GM21576 (cell line): ENCODE results near the gene PDE3B.
"Not testable (repeated sequence)": the region's sequence is repeated elsewhere in the genome, so short reads cannot be mapped to it uniquely, and the experiment has no call there.

ENCODE experiments used
- ATAC-seq: cut with Tn5 transposase; IDR thresholded peaks from one replicate; pipeline ENCODE4 v1.9.1; 2021; ENCODE audit warnings: mild to moderate bottlenecking, moderate library complexity; ENCODE audit not compliant: unreplicated experiment

The PDE3B gene

GRCh38 chr11:14673824-14674405 is 30.3 kb downstream of the PDE3B start:
- no peak for ATAC-seq

- ATAC-seq, result no peak
These were observed 32.5 kb downstream of the PDE3B start for GRCh38 chr11:14676068-14676467.

- ATAC-seq, result no peak
These were observed 33.5 kb downstream of the PDE3B start for GRCh38 chr11:14677146-14677545.

GRCh38 chr11:14678350-14678749 is 34.7 kb downstream of the PDE3B start:
- no peak for ATAC-seq

GRCh38 chr11:14679662-14680061 is 36.1 kb downstream of the PDE3B start:
- no peak for ATAC-seq

- not testable (repeated sequence) for ATAC-seq
These were observed 40.8 kb downstream of the PDE3B start for GRCh38 chr11:14684234-14684915.

GRCh38 chr11:14687456-14687855 is 43.9 kb downstream of the PDE3B start:
- no peak for ATAC-seq

GRCh38 chr11:14687943-14688627 is 44.5 kb downstream of the PDE3B start:
- ATAC-seq, result no peak

GRCh38 chr11:14695656-14696055 is 52.1 kb downstream of the PDE3B start:
- not testable (repeated sequence) for ATAC-seq

GRCh38 chr11:14698771-14699170 is 55.2 kb downstream of the PDE3B start:
- ATAC-seq, result no peak

- ATAC-seq, result no peak
These were observed 57.0 kb downstream of the PDE3B start for GRCh38 chr11:14700593-14700992.

- ATAC-seq, result no peak
These were observed 59.2 kb downstream of the PDE3B start for GRCh38 chr11:14702760-14703159.

GRCh38 chr11:14703731-14704130 is 60.1 kb downstream of the PDE3B start:
- ATAC-seq, result no peak

GRCh38 chr11:14705067-14705466 is 61.5 kb downstream of the PDE3B start:
- ATAC-seq, result no peak

- no peak for ATAC-seq
These were observed 70.1 kb downstream of the PDE3B start for GRCh38 chr11:14713496-14714244.

- not testable (repeated sequence) for ATAC-seq
These were observed 72.1 kb downstream of the PDE3B start for GRCh38 chr11:14715669-14716068.

GRCh38 chr11:14722496-14722895 is 78.9 kb downstream of the PDE3B start:
- no peak for ATAC-seq

- ATAC-seq, result no peak
These were observed 81.5 kb downstream of the PDE3B start for GRCh38 chr11:14725150-14725549.

GRCh38 chr11:14727215-14727614 is 83.6 kb downstream of the PDE3B start:
- no peak for ATAC-seq

- ATAC-seq, result no peak
These were observed 84.1 kb downstream of the PDE3B start for GRCh38 chr11:14727746-14728145.

GRCh38 chr11:14740539-14740938 is 96.9 kb downstream of the PDE3B start:
- ATAC-seq, result not testable (repeated sequence)
